ENCODE measurements around the gene ATXN1. TPM values are rescaled to one million over a fixed set of nuclear protein-coding genes. Genes with fewer than 3 reads are reported as not detected.

ATXN1 gene
- total RNA-seq, 1 experiment from 2014 or later: under 0.01 TPM

DNA sequence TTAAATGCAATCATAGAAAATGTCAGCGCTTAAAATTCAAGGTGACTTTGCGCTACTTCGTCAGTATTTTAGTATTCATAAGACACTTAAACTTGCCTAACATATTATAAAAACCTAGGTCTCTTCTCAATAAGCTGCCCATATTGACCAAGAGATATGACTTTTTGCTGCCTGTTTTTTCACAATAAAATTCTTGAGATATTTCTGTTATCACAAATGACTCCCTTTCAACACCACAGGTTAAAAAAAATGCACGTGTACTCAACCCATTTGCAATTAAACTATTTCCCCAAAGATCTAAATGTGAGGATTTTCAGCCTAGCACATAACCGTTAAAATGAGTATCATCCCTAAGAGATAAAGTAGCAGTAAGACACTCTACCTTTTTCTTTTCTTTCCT, 10.7 kb downstream of the ATXN1 start:
- in situ Hi-C loops (cut with HindIII; ENCODE audit: low sequenced_read_pairs): no loop called here

DNA sequence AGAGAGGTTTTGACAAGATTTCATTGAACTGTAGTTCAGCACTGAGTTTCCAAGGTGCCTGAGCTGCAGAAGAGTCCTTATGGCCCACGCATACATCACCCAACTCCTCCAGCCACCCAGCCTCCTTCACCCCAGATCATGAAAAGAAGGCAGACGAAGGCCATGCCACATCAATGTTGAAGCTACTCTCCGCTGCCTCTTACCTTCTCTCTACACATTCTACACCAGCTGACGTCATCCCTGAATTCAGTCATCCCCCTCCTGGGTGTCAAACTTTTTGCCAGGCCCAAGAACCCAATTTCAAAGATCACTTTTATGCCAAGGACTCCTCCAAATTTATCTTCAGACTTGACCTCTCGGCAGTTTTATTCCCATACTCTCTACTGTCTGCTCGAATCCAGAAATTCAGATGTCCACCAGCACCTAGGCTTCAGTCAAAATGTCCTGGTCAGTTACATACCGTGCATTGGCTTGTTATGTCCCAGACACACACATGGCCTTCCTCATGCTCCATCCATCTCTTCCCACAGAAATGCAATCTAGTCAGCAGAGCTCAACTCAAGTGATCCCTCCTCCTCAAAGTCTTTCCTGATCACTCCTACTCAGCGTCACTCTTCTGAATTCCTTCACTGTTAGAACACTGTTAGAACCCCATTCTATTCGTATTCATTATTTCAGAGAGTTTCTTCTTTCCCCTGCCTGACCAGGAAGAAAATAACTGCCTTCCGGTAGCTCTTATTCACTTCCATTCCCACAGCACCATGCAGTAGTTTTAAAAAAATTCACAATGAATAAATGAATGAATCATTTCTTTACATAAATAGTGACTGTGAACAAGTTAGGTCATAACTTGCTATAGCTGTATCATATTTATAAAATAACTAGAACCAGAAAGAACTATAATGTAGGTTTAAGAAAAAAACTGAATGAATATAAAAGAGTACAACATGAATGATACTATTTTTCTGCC, 11.5 kb downstream of the ATXN1 start:
- in situ Hi-C loops (cut with HindIII; ENCODE audit: low sequenced_read_pairs): no loop called here
- DNase-seq (ENCODE audit: low spot score): no peak

More for the DNA sequence above, 10.7 kb downstream of the ATXN1 start:
- DNase-seq (ENCODE audit: low spot score): no peak

DNA sequence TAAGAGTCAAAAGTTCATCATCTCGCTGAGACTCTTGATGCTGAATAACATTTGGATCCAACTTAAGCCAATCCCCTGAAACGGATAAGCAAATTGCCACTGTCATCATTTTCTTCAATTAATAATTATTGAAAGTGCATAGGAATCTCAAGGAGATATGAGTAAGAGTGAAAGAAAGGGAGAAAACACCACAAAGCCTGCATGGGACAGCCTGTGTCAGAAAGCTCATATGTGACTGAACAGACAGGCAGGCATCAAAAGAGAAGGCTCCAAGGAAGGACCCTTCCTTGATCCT, 13.3 kb downstream of the ATXN1 start:
- DNase-seq (ENCODE audit: low spot score): no peak
- in situ Hi-C loops (cut with HindIII; ENCODE audit: low sequenced_read_pairs): no loop called here

DNA sequence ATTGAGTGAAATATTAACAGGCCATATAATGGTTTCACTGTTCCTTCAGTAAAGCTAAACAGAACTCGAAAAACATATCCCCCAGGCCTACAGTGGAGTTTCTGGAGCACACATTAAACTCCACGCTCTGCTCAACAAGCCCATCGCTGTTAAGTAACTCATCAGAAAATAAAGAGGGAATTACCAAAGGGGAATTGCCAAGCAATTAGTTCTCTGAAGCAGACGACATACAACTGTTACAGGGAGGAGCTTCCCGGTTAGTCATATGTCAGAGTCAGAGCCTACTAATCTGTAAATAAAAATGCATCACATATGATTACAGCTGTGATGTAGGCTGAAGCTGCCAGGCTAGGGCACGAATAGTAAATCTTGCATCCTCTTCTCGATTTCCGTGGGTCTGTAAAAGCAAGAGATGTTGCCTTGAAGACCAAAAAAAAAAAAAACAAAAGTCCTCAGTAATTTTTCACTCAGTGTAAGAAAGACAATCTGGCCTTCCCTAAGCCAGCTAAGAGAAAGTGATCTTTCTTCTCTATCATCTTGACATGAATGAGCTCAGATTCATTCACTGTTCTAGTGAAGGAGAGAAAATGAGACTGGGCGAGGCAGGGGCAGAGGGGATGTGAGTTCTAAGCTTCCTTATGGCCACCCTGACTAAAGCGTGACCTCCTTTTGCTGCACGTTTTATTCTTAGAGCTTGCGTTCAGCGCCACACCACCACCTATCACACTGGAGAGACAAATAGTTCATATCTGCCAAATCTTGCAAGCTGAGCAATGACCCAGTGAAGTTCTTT, 13.8 kb downstream of the ATXN1 start:
- in situ Hi-C loops (cut with HindIII; ENCODE audit: low sequenced_read_pairs): no loop called here
- peak; percentile 68 for DNase-seq (ENCODE audit: low spot score)

DNA sequence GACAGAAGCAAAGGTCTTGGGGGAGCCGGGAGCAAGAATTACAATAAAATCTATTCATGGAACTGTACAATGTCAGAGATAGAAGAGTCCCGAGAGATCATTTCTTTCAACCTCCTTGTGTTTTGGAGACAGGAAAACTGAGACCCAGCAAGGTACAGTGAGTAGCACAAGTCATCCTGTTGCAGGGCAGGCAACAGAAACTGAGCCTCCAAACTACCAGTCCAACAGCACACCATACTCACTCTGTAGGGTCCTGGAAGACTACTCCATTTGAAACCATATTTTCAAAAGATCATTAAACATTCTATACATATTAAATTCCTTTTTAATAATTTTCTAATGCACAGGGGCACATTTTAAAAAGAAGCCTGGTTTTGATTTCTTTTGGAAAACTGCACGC, 14.4 kb downstream of the ATXN1 start:
- no peak for DNase-seq (ENCODE audit: low spot score)
- in situ Hi-C loops (cut with HindIII; ENCODE audit: low sequenced_read_pairs): no loop called here

DNA sequence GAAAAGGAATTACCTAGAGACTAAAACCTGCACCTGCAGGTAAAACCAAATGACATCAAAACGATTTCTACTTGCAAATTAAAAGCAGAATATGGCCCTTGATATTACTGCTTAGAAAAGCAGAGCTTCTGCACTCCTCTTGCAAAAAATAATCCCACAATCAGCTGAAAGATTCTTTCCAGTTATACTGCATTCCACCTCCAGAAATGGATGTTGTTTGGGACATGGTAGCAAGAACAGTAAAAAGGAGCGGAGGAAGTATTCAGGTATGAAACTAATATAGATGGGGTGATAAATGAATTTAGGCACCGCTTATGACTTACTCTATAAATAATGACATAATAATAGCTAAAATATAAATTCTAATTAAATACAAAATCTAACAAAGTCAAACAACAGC, 14.9 kb downstream of the ATXN1 start:
- in situ Hi-C loops (cut with HindIII; ENCODE audit: low sequenced_read_pairs): no loop called here
- no peak for DNase-seq (ENCODE audit: low spot score)

DNA sequence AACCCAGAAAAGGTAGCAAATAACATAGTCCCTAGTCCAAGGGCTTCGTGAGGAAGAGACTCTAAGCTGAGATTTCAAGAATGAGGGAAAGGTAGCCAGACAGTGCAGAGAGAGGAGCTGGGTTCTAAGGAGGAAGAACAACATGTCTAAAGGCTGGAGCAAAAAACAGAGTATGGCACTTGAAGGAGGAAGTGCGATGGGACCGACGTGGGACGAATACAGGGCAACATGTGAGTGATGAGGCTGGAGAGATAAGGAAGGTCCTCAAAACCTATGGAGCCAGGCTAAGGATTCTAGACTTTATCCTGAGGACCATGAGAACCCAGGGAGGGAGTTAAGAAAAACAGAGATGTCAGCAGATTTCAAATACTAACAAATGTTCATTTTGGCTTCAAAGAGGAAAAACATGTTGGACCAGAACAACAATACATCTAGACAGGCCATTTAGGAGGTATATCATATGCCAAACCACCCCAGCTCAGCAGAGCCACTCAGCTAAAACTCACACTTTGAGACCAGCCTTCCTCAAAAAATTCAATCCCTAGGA, 17.5 kb downstream of the ATXN1 start:
- in situ Hi-C loops (cut with HindIII; ENCODE audit: low sequenced_read_pairs): no loop called here
- DNase-seq (ENCODE audit: low spot score): no peak

DNA sequence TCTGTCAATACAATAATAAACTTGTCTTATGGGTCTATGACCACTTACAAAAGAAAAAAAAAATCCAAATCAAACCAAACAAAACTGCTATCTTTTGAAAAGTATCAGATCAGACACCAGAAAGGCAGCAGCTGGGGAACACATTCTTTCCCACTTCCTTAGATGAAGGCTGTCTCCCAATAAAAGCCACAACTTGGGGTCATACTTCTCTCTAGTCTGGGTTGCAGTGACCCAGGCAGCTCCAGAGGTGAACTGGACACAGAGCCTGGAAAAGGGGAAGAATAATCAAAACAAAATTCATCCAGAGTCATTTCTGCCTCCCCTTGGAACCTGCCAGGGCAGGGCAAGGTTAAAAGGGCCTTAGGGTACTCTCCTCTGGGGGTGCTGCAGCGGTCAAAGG, 19.1 kb downstream of the ATXN1 start:
- DNase-seq (ENCODE audit: low spot score): no peak
- in situ Hi-C loops (cut with HindIII; ENCODE audit: low sequenced_read_pairs): no loop called here

DNA sequence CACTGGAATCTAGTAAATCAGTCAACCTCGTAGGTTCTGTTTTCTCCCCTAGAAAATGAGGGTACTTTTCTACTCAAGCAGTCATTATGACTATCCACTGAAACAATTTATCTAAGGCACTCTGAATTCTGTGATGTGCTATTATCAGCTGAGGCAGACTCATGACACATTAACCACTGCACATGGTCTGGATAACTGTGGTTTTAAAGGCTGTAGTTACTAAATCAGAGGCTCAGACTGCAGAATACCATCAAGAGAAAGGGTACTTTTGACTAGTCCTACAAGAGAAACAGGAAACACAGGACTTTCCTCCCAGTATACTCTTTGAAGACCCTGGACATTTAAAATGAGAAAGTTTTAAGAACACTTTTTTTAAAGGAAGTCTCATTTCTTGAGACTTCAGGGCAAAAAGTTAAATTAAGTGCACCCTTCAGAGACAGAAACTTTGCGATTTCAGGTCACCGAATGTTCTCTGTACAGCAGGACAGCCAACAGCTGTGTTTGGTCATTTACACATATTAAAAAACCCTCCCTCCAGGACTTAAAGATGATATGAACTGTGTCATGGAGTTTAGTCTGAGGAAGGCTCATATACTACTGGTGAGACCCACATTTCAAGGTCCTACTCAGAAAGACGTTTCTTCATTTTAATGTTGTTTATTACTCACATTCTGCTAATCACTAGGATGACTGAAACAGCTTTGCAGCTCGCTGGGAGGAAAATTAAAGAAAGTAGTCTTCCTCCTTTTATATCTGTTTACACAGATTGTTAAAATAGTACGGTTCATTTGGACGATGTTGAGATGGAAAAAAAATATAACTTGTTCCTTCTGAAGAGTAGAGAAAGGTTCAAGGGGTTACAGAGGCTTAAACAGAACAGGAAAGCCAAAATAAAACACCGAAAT, 19.9 kb downstream of the ATXN1 start:
- DNase-seq (ENCODE audit: low spot score): no peak
- in situ Hi-C loops (cut with HindIII; ENCODE audit: low sequenced_read_pairs): no loop called here

DNA sequence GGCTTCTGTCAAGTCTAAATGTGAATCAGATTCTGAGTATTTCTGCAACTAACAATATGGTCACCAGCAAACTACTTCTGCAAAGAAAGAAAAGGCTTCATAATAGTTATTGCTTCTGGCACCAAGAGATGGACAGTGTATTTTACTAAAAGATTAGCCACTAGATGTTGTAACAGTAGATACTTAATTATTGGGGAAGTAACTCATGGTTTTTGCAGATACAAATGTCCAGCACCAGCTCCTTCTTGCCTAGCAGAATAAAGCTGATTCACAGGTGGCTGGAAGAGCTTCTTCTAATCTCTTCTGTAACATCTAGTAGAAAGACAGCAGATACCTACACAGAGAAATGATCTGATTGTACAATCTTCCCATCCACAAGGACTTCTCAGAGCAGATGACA, 21.2 kb downstream of the ATXN1 start:
- in situ Hi-C loops (cut with HindIII; ENCODE audit: low sequenced_read_pairs): no loop called here
- no peak for DNase-seq (ENCODE audit: low spot score)

DNA sequence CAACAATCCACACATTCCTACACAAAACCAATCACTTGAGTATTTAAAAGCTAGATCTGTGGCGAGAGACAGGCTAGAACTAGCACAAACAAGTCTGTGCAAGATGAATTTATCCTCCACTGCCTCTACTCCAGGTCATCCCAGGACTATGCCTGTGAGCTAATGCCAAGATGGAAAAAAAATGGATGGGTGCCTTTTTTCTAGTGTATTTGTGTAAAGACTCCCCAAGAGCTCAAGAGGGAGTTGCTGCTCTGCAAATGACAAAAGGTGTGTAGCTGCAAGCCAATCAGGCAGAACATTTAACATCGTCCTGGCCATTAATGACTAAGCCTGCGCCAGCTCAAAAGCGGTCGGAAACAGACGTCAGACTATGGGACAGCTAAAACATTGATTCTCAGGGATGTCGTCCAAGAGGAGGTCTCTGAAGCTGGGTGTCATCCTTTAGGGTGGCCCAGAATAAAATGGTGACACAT, 21.9 kb downstream of the ATXN1 start:
- DNase-seq (ENCODE audit: low spot score): peak; percentile 47
- in situ Hi-C loops (cut with HindIII; ENCODE audit: low sequenced_read_pairs): no loop called here

DNA sequence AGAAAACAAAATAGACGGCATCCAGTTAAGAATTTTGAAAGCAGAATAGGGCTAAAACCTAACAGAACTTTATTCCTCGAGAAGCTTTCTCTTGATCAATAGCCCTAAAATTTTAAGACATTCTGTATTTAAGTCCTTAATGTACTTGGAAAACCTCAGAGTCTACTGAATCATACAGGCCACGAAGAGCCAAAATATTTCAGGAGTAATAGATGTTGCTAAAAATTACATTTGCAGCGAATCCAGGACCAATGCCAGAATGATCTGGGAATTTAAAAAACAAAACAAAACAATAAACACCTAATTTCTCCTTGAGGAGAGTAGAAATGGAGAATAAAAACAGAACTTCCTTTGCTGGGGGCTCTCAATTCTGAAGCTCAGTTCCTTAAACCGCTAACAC, 23.3 kb downstream of the ATXN1 start:
- in situ Hi-C loops (cut with HindIII; ENCODE audit: low sequenced_read_pairs): no loop called here
- no peak for DNase-seq (ENCODE audit: low spot score)

DNA sequence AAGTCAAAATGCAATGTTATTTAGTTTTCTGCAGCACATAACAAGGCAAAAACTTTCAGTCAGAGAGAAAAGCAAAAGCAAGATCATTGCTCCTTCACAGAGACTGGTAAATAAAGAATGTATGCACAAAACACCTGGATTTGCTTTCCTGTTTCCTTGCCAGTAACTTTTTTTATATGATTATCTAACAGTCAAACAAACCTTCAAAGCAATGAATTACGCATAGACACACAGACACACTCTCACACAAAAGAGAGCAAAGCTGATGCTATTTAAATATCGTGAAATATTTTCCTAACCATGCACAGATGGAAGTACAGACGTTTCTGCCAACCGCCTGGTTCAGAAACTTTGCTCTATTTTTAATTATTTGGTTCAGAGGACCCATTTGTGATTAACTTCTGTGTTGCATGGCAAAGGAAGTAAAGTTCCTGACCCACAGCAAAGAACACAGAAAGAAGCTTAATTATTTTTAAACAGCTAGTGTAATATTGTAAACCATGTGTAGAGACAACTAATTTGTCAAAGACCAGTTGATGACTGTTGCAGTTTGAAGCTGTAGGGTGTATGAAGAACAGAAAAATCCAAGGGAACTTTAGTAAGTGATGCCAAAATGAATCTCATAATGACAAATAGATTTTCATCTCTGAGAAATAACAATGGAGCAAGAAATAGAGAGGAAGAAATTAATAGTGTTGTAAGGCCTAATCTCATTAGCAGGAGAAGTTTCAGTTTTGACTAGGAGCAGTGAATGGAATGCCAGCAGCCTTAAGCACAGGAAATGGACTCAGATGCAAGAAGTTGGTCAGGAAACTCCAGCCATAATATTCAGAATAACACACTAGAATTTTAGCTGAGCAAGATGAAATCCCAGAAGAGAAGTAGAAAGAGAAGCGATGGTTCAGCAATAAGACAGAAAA, 24.1 kb downstream of the ATXN1 start:
- DNase-seq (ENCODE audit: low spot score): no peak
- in situ Hi-C loops (cut with HindIII; ENCODE audit: low sequenced_read_pairs): no loop called here

DNA sequence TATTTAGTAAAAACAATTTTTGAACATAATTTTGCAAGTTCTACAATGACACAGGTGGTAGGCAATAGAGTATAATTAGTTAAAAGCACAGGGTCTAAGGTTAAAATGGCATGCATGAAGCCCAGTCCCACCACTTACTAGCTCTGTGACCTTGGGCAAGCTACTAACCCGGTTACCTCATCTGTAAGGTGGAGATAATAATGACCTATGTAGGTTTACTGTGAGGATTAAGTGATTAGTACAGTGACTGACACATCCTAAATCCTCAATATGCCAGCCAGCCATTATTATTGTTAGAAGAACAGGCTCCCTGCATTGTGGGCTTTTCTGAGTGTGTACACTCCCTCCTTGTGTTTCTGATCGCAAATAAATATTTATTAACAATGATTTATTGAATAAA, 26.2 kb downstream of the ATXN1 start:
- in situ Hi-C loops (cut with HindIII; ENCODE audit: low sequenced_read_pairs): no loop called here
- DNase-seq (ENCODE audit: low spot score): no peak

DNA sequence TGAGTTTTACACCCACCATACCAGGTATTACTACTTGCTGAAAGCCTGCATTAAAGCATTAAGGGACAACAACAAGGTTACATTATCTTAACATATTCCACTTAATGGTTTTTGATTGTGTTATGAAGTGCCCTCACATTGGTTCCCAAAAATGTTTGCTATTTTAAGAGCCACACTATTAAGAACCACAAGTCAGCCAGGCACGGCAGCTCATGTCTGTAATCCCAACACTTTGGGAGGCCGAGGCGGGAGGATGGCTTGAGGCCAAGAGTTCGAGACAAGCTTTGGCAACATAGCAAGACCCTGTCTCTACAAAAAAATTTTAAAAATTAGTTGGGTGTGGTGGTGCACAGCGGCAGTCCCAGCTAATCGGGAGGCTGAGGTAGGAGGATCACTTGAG, 28.2 kb downstream of the ATXN1 start:
- in situ Hi-C loops (cut with HindIII; ENCODE audit: low sequenced_read_pairs): no loop called here
- no peak for DNase-seq (ENCODE audit: low spot score)

DNA sequence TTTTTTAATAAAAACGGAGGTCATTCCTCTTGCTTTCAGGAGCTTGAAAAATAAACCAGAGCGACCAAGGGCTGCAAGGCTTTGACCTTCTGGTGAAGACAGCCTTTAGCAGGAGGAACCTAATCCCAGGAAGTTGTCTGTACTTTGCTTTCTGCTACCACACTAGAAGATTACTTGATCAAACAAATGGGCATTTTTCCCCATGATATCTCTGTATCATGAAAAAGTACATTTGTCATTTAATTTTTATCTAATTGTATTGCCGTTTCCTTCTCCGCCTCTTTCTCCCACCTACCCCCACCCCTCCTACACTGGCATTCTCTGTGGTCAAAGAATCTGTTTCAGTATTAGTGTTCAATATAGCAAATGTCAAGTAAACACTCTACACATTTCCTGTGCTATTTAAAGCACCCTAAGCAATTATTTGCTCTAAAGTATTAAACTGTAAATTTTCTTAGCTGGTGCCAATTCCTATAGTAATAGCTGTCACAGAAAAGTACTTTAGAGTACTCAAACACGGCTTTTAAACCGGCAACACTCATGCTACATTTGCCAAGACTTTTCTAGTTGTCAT, 29.7 kb downstream of the ATXN1 start:
- in situ Hi-C loops (cut with HindIII; ENCODE audit: low sequenced_read_pairs): no loop called here
- no peak for DNase-seq (ENCODE audit: low spot score)

DNA sequence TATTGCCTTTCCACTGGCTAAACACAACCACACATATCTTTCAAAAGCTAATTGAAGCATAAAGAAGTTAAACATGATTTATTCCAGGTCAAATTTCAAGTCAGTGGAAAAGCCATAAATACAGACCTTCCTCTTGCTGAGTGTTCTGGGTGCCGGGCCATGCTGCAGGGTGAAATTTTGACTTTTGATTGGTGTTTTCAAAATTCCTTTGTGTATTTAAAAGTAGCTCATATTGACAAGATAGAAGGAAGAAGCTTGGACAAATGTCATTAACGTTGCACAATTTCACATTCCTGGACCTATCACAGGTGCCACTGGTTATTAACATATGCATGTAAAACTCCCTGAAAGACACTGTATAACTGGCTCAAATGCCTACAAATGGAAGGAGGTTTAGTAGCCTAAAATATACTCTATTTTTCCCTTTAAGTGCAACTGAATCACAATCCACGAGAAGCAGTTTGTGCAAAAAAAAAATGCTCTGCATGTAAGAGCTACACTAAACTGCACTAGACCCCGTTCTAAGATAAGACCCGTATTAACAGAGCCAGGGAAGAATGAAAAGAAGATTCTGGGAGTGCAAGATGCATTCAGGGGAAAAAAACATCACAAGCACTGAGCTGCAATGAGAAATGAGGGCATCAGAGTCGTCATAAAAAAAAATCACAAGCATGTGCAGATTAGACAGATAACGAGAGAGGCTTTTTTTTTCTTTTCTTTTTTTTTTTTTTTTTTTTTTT, 30.4 kb downstream of the ATXN1 start:
- in situ Hi-C loops (cut with HindIII; ENCODE audit: low sequenced_read_pairs): no loop called here
- no peak for DNase-seq (ENCODE audit: low spot score)

Data from G401 (cell line).